DOHH2 (cell line): ENCODE data around the gene FBXO30.

ENCODE experiments used
- EZH2phosphoT487 ChIP-seq: fragments of 200-600 bp; sonication (generic); IDR thresholded peaks from 2 replicates; pipeline ENCODE4 v1.6.1; 2017; ENCODE audit warnings: borderline replicate concordance, mild to moderate bottlenecking, antibody characterized with exemption, low read length, moderate library complexity, mixed read lengths
- TF ChIP-seq, protein P1 (sequence below): fragments of 200-600 bp; sonication (generic); IDR thresholded peaks from one replicate; pipeline ENCODE4 v1.5.1; 2014; ENCODE audit warnings: antibody characterized with exemption, mild to moderate bottlenecking, low read depth, low read length; ENCODE audit not compliant: poor library complexity, severe bottlenecking

- TF ChIP-seq, protein P1, sequence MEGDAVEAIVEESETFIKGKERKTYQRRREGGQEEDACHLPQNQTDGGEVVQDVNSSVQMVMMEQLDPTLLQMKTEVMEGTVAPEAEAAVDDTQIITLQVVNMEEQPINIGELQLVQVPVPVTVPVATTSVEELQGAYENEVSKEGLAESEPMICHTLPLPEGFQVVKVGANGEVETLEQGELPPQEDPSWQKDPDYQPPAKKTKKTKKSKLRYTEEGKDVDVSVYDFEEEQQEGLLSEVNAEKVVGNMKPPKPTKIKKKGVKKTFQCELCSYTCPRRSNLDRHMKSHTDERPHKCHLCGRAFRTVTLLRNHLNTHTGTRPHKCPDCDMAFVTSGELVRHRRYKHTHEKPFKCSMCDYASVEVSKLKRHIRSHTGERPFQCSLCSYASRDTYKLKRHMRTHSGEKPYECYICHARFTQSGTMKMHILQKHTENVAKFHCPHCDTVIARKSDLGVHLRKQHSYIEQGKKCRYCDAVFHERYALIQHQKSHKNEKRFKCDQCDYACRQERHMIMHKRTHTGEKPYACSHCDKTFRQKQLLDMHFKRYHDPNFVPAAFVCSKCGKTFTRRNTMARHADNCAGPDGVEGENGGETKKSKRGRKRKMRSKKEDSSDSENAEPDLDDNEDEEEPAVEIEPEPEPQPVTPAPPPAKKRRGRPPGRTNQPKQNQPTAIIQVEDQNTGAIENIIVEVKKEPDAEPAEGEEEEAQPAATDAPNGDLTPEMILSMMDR: no peak
- TF ChIP-seq EZH2phosphoT487: no peak
Observed at GRCh38 chr6:145844933-145845540, 30.4 kb upstream of the FBXO30 start.
